Hepatocyte (in vitro differentiated cells): Measurements from ENCODE around the gene CLEC2A. TPM values are rescaled to one million over a fixed set of nuclear protein-coding genes. Genes with fewer than 3 reads are reported as not detected.
A peak's percentile ranks its signal among the peaks of the same experiment; 100 is the strongest.

Source experiments
- DNase-seq: peaks from one replicate; pipeline ENCODE4 v3.0.0-alpha.2; 2016; ENCODE audit warnings: low spot score
- H2AFZ ChIP-seq: fragments of 200-600 bp; sonication (generic); 2 replicates; pipeline ENCODE4 v1.6.0; 2016; ENCODE audit warnings: antibody characterized with exemption, mild to moderate bottlenecking
- H3K27ac ChIP-seq: fragments of 200-600 bp; sonication (generic); 2 replicates; pipeline ENCODE4 v1.5.1; 2016; ENCODE audit warnings: mild to moderate bottlenecking
- H3K27me3 ChIP-seq: fragments of 200-600 bp; sonication (generic); 2 replicates; pipeline ENCODE4 v1.6.1; 2016
- H3K36me3 ChIP-seq: fragments of 200-600 bp; sonication (generic); replicated peaks from 2 replicates; pipeline ENCODE4 v1.5.1; 2016; ENCODE audit warnings: low read depth; ENCODE audit not compliant: insufficient read depth
- H3K4me1 ChIP-seq: fragments of 200-600 bp; sonication (generic); 2 replicates; pipeline ENCODE4 v1.5.1; 2016; ENCODE audit warnings: mild to moderate bottlenecking, moderate library complexity; ENCODE audit not compliant: insufficient read depth
- H3K4me2 ChIP-seq: fragments of 200-600 bp; sonication (generic); 2 replicates; pipeline ENCODE4 v1.6.0; 2016
- H3K4me3 ChIP-seq: fragments of 200-600 bp; sonication (generic); 2 replicates; pipeline ENCODE4 v1.5.1; 2016; ENCODE audit warnings: mild to moderate bottlenecking
- H3K79me2 ChIP-seq: fragments of 200-600 bp; sonication (generic); 2 replicates; pipeline ENCODE4 v1.6.0; 2017; ENCODE audit warnings: mild to moderate bottlenecking
- H3K9me2 ChIP-seq: fragments of 200-600 bp; sonication (generic); replicated peaks from 2 replicates; pipeline ENCODE4 v1.6.0; 2017; ENCODE audit warnings: mild to moderate bottlenecking; ENCODE audit not compliant: insufficient read depth
- H3K9me3 ChIP-seq: fragments of 200-600 bp; sonication (generic); 2 replicates; pipeline ENCODE4 v1.5.1; 2016; ENCODE audit warnings: low read depth, mild to moderate bottlenecking
- H4K20me1 ChIP-seq: fragments of 200-600 bp; sonication (generic); 2 replicates; pipeline ENCODE4 v1.6.0; 2016; ENCODE audit warnings: mild to moderate bottlenecking; ENCODE audit not compliant: insufficient read depth, poor library complexity, severe bottlenecking
- EZH2 ChIP-seq: fragments of 200-600 bp; sonication (generic); IDR thresholded peaks from 2 replicates; pipeline ENCODE4 v1.6.1; 2016; ENCODE audit warnings: antibody characterized with exemption, mild to moderate bottlenecking, borderline replicate concordance
- EZH2phosphoT487 ChIP-seq: fragments of 200-600 bp; sonication (generic); IDR thresholded peaks from one replicate; pipeline ENCODE4 v1.6.1; 2018; ENCODE audit warnings: antibody characterized with exemption, mild to moderate bottlenecking, low read depth, moderate library complexity; ENCODE audit not compliant: unreplicated experiment, severe bottlenecking
- WGBS: methylation state at CpG from one replicate; pipeline ENCODE4 v1.1.6; 2016; ENCODE audit warnings: low lambda C conversion rate; ENCODE audit errors: missing lambda C conversion rate; 5-methylcytosine and 5-hydroxymethylcytosine counted together
- polyA plus RNA-seq: library from polyadenylated mRNA; unstranded; fragments of >200 nt; fragmentation: Nextera tagmentation; extraction: Ambion mirVana; gene quantifications from 2 replicates; pipeline ENCODE4 v1.2.1, GENCODE V29; 2016
- total RNA-seq: library from RNA; depleted of rRNA; stranded (reverse); fragments of >200 nt; gene quantifications from 2 replicates; pipeline ENCODE4 v1.2.3, GENCODE V29; 2014
- TF ChIP-seq, protein P1 (sequence below): fragments of 200-600 bp; sonication (generic); IDR thresholded peaks from 2 replicates; pipeline ENCODE4 v1.5.1; 2016; ENCODE audit warnings: antibody characterized with exemption, mild to moderate bottlenecking; ENCODE audit not compliant: poor library complexity

The CLEC2A gene
- total and polyA plus RNA-seq, 2 experiments from 2014 or later, result not detected

DNA sequence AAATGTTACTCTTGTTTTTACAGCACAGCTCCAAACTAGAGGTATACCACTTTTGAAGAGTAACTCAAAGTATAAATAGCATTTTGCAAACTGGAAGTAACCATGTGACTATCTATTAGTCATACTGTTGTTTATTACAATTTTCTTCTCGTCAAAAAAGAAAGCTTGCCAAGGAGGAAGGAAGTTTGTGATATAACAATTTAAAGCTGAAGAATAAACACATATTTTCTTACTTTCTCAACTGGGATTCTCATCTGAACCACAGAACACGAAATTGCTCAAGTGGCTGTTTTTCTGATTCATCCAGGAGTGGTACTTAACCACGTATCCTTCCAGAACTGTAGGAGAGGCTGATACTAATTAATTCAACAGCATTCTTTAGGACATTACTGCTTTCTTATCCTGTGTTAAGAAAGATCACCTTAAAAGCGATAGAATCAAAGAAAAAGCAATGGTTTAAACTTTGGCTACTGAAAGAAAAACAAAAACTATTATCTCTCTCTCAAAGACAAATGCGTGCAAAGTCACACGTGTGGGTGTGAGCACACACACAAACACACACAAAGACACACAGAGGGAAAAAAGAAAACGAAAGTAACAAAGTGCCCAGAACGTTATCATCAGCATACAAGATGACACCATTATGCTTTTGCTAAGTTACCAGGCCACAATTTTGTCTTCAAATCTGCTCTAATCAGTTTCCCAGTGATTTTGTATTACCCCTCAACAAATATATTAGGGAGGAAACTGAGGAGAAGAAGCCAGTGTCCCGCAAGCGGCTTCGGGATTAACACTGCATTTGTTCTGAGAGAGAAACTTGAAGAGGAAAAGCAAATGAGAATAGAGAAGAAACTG is 62.6 kb downstream of the CLEC2A start, which contains the start of gene CLEC2B:
Gene CLEC2B, minus strand, starts transcription at position 48 of the 855 bp plus-strand sequence.
- Histone ChIP-seq H3K9me3 (no peaks in the 10 kb centered on the region), H3K4me3 (no peak within 1 kb of the TSS), H3K27me3 (no peaks in the 10 kb centered on the region), H3K36me3 (no peaks in the 10 kb centered on the region), H3K9me2 (no peaks in the 10 kb centered on the region), H3K79me2 (no peaks in the 10 kb centered on the region), H3K27ac (peak within 1 kb of the TSS; percentile 71), H3K4me2 (peak within 1 kb of the TSS; percentile 74), H4K20me1 (no peaks in the 10 kb centered on the region), H3K4me1 (peaks cover 4% of the 10 kb centered on the region), H2AFZ (peak within 1 kb of the TSS; percentile 78)
- 52% methylated on average over 11 of the region's 11 CpGs for WGBS
- no peak for TF ChIP-seq EZH2
- no peak for TF ChIP-seq EZH2phosphoT487
- TF ChIP-seq, protein P1, sequence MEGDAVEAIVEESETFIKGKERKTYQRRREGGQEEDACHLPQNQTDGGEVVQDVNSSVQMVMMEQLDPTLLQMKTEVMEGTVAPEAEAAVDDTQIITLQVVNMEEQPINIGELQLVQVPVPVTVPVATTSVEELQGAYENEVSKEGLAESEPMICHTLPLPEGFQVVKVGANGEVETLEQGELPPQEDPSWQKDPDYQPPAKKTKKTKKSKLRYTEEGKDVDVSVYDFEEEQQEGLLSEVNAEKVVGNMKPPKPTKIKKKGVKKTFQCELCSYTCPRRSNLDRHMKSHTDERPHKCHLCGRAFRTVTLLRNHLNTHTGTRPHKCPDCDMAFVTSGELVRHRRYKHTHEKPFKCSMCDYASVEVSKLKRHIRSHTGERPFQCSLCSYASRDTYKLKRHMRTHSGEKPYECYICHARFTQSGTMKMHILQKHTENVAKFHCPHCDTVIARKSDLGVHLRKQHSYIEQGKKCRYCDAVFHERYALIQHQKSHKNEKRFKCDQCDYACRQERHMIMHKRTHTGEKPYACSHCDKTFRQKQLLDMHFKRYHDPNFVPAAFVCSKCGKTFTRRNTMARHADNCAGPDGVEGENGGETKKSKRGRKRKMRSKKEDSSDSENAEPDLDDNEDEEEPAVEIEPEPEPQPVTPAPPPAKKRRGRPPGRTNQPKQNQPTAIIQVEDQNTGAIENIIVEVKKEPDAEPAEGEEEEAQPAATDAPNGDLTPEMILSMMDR, result no peak
- DNase-seq, result peak; percentile 13

DNA sequence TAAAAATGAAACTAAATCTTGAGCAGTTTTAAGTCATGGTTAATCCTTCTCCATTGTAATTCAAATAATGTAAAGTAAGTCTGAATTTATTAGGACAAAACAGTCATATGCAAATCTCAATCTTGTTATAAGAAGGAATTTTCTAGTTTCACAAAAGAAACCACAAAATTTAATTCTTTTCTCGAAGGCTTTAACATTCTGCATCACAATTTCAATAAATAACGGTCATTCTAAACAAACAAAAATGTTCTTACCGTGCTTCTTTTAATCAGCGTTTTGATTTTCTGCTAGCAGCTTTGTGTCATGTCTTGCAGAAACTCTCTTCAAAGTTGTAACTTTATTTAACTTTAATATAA is 63.2 kb downstream of the CLEC2A start:
- H3K79me2 ChIP-seq, result no peaks in the 10 kb centered on the region
- peak overlapping the region; percentile 7 for H3K27ac ChIP-seq
- TF ChIP-seq, protein P1, result no peak
- TF ChIP-seq EZH2 (no peak), EZH2phosphoT487 (no peak)
- 81% methylated on average over 4 of the region's 4 CpGs for WGBS
- no peaks in the 10 kb centered on the region for H3K9me2 ChIP-seq
- no peaks in the 10 kb centered on the region for H3K27me3 ChIP-seq
- no peaks in the 10 kb centered on the region for H4K20me1 ChIP-seq
- peak overlapping the region; percentile 78 for H2AFZ ChIP-seq
- H3K4me3 ChIP-seq, result no peak overlapping the region
- peaks cover 4% of the 10 kb centered on the region for H3K4me1 ChIP-seq
- no peak for DNase-seq
- H3K4me2 ChIP-seq, result peak overlapping the region; percentile 74
- no peaks in the 10 kb centered on the region for H3K36me3 ChIP-seq
- no peaks in the 10 kb centered on the region for H3K9me3 ChIP-seq

DNA sequence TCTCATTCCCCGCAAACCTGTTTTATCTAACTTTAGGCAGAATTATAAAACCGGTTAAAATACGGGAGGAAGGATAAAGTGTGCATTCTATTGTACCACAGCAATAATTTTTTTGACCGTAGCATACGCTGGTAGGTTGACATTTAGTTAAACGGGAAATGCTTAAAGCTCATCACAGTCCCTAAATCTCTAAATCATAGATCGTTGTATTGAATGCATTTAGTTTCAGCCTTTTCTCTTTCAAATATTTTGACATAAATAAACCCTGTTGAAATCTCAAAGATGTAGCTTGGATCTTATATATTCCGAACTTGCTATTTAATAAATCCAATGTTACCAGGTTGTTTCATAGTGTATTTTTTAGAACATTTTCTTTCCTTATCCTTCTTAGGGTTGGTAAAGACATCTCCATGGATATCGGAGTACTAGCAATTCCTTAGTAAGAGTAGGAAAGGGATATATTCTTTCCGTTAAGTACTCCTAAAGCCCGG is 63.8 kb downstream of the CLEC2A start:
- Histone ChIP-seq H3K9me3 (no peaks in the 10 kb centered on the region), H2AFZ (peak overlapping the region; percentile 78), H3K4me1 (peaks cover 4% of the 10 kb centered on the region), H3K79me2 (no peaks in the 10 kb centered on the region), H3K27ac (no peak overlapping the region), H3K4me3 (no peak overlapping the region), H3K4me2 (peak overlapping the region; percentile 74), H3K36me3 (no peaks in the 10 kb centered on the region), H4K20me1 (no peaks in the 10 kb centered on the region), H3K9me2 (no peaks in the 10 kb centered on the region), H3K27me3 (no peaks in the 10 kb centered on the region)
- TF ChIP-seq EZH2phosphoT487 (no peak), EZH2 (no peak)
- TF ChIP-seq, protein P1, result no peak
- no peak for DNase-seq
- 94% methylated on average over 11 of the region's 11 CpGs for WGBS
